HG03354 (cell line): ENCODE data around the gene SLC2A3.
"Not testable (repeated sequence)": the region's sequence is repeated elsewhere in the genome, so short reads cannot be mapped to it uniquely, and the experiment has no call there.

Experiments used
- ATAC-seq: cut with Tn5 transposase; IDR thresholded peaks from one replicate; pipeline ENCODE4 v1.9.1; 2021; ENCODE audit warnings: mild to moderate bottlenecking; ENCODE audit not compliant: unreplicated experiment, poor library complexity, severe bottlenecking

Gene SLC2A3

DNA sequence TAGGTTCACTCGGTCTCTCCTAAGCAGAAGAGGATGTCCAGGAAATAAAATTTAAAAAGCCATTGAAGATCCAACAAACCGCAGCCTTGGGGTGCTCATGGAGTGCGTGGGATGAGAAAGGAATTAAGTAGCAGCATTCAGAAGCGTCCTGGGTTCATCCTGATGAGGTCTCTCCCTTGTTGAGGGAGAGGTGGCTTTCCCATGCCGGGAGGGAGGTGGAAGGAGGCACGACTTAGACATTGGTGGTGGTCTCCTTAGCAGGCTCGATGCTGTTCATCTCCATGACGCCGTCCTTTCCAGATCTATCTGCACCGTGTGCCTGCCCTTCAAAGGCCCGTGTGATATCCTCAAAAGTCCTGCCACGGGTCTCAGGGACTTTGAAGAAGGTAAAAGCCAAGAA lies 14.8 kb downstream of the SLC2A3 start:
- ATAC-seq: not testable (repeated sequence)

- not testable (repeated sequence) for ATAC-seq
These were observed 17.8 kb downstream of the SLC2A3 start for GRCh38 chr12:7918268-7918590.

- no peak for ATAC-seq
These were observed 18.4 kb downstream of the SLC2A3 start for GRCh38 chr12:7917392-7918267.

DNA sequence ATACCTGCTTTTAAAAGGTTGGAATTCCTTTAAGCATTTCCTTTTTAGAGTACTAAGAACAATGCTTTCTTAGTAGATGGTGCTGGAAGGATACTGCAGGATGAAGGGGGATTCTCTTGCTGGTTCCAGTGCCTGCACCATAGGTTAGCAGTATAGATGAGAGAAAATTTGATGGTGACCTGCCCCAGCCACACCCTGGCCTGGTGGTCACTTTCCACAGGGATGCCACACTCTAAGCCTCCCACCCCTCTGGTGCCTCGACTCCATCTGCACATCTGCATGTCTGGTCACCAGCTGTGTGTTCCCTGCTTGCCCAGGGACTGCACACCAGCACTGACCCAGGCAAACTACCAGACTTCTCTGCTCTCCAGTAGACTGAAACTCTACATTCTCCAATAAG lies 19.1 kb downstream of the SLC2A3 start:
- no peak for ATAC-seq

GRCh38 chr12:7915661-7916403 lies 20.2 kb downstream of the SLC2A3 start:
- no peak for ATAC-seq

DNA sequence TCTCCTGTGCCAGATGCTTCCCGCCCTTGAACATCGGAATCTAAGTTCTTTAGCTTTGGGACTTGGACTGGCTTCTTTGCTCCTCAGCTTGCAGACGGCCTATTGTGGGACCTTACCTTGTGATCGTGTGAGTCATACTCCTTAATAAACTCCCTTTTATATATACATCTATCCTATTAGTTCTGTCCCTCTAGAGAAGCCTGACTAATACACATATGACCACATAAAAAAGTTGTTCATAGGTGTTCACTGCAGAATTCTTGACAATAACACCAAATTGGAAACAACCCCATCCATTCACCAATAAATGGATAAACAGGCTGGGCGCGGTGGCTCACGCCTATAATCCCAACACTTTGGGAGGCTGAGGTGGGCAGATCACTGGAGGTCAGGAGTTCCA lies 25.9 kb downstream of the SLC2A3 start:
- ATAC-seq: not testable (repeated sequence)

- no peak for ATAC-seq
These were observed 29.0 kb downstream of the SLC2A3 start for GRCh38 chr12:7907009-7907408.

DNA sequence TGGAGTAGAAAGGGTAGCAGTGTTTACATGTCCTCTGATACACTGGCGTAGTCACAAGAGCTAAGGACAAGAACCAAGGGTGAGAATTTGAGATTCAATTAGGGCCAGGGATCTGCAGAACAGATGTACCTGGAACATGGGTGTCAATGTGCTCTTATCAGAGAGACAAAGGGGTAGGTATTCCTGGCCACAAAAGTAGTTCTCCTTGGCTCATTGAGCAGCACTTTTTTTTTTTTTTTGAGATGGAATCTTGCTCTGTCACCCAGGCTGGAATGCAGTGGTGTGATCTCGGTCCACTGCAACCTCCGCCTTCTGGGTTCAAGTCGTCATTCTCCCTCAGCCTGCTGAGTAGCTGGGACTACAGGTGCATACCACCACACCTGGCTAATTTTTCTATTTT lies 29.7 kb downstream of the SLC2A3 start:
- ATAC-seq: not testable (repeated sequence)

- not testable (repeated sequence) for ATAC-seq
These were observed 30.3 kb downstream of the SLC2A3 start for GRCh38 chr12:7905600-7906125.

DNA sequence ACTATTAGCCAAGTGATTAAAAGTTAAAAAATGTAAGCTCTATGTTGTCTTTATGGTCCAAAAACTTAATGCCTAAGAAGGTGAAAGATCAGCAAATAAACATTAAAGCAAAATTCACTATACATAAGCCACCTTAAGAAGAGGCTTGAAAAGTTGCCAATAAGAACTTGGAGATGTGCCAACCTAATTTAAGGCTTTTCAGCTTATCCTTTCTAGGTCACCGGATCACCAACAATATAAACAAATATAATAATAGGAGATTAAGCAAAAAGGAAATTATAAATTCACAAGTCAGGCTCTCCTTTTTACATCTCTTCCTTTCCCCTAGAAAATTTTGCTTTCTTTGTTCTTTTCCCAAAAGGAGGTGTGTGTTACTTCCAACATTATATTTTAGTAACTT lies 30.9 kb downstream of the SLC2A3 start:
- ATAC-seq: no peak

GRCh38 chr12:7902416-7902815 lies 33.6 kb downstream of the SLC2A3 start:
- not testable (repeated sequence) for ATAC-seq

DNA sequence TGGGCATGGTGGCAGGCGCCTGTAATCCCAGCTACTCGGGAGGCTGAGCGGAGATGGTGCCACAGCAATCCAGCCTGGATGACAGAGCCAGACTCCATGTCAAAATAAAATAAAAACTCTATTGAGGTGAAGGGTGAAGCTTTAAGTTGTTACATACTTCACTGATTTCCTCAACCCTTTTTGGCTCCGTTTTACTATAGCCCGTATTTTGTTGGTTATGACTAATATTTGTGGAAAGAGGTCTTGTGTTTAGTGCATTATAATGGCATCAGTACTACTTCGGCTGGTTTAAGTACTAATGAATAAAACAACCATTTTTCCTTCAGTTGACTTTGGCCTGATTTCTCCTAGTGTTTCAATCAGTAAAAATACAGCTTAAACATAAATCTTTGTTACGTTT lies 36.2 kb downstream of the SLC2A3 start:
- no peak for ATAC-seq

DNA sequence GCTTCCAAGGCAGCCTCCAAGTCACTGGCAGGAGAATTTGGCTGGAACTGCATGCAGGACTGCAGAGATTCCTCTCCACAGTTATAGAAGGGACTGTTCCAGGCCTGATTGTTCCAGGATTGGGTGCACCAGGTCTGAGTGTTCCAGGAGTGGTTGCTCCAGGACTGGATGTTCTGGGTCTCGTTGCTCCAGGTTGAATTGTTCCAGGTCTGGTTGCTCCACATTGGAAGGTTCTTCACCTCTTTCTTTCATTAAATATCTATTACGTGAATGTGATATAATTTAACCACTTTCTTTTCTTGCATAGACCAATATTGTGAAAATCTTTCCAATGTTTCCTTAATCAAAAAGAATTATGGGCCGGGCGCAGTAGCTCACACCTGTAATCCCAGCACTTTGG lies 39.3 kb downstream of the SLC2A3 start:
- ATAC-seq: not testable (repeated sequence)

GRCh38 chr12:7892186-7892980 lies 43.6 kb downstream of the SLC2A3 start:
- ATAC-seq: no peak

GRCh38 chr12:7884689-7885088 lies 51.3 kb downstream of the SLC2A3 start:
- ATAC-seq: no peak

DNA sequence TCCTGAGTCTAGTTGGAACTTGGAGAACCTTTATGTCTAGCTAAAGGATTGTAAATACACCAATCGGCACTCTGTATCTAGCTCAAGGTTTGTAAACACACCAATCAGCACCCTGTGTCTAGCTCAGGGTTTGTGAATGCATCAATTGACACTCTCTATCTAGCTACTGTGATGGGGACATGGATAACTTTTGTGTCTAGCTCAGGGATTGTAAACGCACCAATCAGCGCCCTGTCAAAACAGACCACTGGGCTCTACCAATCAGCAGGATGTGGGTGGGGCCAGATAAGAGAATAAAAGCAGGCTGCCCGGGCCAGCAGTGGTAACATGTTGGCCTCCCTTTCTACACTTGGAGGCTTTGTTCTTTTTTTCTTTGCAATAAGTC lies 54.3 kb downstream of the SLC2A3 start:
- ATAC-seq: not testable (repeated sequence)

DNA sequence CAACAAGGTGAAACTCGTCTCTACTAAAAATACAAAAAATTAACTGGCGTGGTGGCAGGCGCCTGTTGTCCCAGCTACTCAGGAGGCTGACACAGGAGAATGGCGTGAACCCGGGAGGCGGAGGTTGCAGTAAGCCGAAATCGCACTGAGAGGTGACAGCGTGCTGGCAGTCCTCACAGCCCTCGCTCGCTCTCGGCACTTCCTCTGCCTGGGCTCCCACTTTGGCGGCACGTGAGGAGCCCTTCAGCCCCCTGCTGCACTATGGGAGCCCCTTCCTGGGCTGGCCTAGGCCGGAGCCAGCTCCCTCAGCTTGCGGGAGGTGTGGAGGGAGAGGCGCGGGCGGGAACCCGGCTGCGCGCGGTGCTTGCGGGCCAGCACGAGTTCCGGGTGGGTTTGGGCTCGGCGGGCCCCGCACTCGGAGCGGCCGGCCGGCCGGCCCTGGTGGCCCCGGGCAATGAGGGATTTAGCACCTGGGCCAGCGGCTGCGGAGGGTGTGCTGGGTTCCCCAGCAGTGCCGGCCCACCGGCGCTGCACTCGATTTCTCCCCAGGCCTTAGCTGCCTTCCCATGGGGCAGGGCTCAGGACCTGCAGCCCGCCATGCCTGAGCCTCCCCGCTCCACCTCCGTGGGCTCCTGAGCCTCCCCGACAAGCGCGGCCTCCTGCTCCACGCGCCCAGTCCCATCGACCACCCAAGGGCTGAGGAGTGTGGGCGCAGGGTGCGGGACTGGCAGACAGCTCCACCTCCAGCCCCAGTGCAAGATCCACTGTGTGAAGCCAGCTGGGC lies 54.8 kb downstream of the SLC2A3 start:
- not testable (repeated sequence) for ATAC-seq

DNA sequence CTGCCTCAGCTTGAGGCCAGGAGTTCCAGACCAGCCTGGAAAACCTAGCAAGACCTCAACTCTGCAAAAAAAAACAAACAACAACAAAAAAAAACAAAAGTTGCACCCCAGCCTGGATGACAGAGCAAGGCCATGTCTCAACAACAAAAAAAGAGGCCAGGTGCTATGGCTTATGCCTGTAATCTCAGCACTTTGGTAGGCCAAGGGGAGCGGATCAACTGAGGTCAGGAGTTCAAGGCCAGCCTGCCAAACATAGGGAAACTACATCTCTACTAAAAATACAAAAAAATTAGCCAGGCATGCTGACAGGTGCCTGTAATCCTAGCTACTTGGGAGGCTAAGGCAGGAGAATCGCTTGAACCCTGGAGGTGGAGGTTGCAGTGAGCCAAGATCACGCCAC lies 56.7 kb downstream of the SLC2A3 start:
- ATAC-seq: no peak

- no peak for ATAC-seq
These were observed 58.6 kb downstream of the SLC2A3 start for GRCh38 chr12:7877420-7877819.
